Measurements from ENCODE around the gene PSD2.

PSD2 gene

DNA sequence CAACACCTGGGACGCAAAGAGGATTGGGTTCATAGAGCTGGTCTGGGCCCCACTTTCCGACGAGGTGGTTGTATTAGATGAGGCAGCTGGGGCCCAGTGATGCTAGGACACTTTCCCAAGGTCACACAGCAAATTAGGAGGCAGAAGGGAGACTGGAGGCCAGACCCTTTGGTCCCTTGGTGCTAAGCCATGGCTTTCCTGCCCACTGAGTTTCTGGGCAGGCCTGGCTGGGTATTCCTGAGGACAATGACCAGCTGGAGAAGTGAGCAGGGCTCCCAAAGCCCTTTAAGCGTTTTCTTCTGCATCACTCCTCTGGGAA is 66.2 kb downstream of the PSD2 start:
- no peak for DNase-seq

DNA sequence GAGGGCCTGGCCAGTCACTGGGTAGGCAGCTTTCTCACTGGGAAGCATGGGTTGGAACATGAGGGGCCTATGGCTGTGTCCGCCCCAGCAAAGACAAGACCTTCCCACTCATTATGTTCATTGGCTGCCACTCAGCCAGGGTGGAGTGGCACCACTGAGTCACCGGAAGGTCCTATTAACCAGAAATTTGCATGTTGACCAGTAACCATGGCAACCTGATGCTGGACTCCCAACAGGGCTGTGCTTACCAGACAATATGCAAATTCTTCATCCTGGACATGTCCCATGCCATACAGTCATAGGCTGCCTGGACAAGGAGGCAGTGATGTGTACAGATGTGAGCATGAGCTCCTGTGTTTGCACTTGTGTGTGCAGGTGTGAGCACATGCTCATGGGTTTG is 66.7 kb downstream of the PSD2 start:
- no peak for DNase-seq

DNA sequence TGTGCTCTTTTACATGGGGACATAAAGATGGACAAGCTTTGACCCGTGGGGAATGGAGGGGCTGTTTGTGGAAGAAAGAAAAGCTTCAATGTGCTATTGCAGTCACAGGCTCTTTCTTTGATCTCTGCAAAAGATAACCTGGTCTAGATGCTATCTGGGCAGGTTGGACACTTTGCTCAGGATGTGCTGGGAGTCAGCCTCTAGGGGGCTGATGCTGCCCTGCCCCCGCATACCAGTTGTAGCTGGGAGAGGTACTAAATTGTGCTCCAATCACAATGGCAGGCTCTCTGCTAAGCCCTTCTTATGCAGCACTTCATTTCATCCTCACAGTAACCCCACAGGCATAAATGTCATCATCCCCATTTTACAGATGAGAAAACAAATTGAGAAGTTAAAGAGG is 67.2 kb downstream of the PSD2 start:
- no peak for DNase-seq

DNA sequence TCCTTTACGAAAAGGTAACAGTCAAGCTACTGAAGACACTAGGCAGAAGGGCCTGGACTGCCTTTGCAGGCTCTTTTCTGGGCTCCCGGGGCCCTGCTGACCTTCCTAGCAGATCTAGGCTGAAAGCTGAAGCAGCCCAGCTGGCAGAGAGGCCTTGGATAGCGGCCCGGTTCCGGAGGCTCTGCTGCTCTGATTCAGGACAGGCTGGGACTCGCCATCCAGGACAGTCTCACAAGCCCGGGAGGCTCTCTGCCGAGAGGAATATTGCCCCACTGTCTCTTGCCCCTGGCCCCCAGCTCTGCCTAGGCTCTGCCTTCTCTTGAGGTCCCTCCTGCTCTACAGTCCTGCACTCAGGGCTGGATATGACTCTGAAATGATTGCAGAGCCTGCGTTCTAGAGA is 67.8 kb downstream of the PSD2 start:
- DNase-seq, result no peak

DNA sequence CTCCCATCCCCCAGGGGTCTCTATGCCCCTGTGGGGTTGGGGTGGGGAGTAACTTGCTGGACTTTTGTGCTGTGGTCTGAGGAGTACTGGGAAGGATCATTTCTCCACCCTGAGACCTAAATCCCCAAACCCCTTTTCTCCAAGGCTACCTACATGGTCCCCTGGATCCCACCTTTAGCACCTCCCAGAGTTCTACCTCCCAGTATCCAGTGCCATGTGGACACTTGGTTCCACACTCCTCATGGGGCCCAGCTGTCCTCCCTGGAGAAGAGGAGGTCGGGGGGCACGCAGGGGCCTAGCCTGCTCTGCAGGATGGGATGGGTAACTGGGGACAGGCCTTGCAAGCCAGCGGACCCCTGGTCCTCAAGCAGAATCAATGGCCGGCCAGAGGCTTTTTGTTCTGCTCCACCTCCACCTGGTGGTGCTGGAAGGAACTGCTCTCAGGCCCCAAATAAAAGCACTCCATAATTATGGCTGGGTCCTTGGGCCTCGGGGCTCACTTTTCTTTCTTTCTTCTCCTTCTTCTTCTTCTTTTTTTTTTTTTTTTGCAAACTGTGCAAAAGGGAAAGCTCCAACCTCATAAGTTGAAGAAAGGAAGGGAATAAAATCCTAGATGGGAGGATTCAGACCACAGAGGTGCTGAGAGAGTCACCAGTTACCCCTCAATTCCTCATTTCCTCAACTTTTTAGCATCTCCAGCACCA is 68.4 kb downstream of the PSD2 start:
- peak; percentile 81 for DNase-seq

DNA sequence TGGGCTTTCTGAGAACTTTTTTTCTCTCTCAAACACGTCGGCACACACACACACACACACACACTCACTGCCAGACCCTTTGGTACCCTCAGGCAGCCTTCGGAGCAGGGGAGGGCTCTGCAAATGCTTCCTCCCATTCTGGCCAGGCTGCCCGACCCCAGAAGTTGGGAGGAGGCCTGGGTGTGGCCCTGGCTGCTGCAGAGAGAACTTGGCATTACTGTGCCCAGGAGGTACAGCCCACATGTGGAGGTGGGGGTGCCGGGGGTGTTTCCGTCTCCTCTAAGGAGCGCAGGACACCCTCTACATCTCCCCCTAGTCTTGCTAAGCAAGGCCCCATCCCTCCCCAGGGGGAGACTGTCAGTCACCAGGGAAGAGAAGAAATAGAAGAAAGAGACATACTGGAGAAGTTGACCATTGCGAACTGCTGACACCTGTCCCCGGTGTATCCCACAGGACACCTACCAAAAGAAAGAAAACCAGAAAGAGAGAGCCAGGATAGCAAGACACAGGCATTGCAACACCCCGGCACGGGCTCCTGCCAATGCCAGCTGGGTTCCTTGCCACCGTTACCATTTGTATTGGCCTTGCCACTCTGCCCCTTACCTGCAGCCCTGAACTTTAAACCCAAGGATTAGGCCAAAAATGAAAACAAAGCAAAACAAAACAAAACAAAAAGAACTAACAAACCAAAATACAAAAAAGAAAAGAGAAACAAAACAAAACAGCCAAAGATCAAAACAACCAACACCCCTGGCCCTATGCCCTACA is 69.3 kb downstream of the PSD2 start:
- no peak for DNase-seq

DNA sequence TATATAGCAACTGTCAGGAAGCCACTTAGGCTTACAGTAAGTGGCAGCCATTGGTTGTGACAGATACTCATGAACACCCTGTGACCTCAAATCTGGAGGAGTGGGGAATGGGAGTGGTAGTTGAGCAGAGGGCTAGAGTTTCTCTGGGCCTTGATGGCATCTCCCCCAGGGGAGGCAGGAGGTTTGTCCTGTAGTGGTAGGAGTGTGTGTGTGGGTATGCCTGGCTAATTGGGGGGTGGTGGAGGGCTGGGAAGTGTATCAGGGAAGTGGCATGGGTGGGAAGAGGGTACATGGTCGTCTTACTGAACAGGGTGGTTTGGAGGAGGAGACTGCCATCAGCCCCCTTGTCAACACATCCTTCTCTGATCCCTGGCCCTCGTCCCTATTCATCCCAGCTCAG is 71.5 kb downstream of the PSD2 start:
- no peak for DNase-seq

DNA sequence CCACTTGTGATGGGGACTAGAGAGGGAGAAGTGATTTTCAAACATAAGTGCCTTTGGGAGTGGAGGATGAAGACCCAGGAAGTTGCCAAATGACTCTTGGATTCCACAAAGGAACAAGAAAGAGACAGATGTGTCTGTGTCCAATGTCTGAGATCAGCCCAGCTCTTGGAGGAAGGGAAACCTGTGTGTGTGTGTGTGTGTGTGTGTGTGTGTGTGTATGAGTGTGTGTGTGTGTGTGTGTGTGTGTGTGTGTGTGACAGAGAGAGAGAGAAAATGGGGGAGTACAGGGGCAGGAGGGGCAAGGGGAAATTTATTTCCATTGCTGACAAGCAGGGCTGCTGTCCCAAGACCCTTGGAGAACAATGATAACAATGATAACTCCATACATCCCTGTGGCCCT is 72.0 kb downstream of the PSD2 start:
- DNase-seq, result no peak

DNA sequence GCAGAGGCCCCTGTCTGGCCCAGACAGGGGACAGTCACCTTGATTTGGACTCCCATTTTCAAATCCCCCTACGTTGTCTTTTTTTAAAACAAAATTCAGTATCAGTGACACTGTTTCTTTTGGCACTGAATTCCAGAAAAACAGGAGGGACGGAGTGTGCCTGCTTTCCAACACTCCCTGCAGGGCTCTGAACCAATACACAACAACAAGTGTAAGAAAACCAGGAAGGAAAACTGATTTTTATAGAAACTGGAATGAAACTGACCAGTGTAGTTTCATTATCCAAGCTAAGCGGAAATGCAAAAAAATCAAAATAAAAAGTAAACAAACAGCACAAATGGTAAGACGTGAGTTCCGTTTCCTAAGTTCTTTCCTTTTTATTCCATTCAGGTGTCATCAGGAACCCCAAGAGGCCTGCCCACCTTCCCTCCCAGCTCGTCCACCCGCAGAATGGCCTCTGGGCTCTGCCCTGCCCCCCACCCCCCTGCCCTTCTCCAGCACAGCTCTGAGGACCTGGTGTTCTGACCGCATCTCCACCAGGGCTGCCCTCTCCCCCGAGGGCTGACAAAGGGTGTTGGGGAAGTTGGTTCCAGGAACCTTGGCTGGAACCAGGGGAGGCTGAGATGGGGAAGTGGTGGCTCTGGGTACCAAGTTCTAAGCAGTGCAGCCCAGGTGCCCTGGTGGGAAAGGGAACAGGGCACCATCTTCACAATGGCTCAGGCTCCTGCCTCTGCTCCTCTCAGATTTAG is 73.6 kb downstream of the PSD2 start:
- DNase-seq, result no peak

DNA sequence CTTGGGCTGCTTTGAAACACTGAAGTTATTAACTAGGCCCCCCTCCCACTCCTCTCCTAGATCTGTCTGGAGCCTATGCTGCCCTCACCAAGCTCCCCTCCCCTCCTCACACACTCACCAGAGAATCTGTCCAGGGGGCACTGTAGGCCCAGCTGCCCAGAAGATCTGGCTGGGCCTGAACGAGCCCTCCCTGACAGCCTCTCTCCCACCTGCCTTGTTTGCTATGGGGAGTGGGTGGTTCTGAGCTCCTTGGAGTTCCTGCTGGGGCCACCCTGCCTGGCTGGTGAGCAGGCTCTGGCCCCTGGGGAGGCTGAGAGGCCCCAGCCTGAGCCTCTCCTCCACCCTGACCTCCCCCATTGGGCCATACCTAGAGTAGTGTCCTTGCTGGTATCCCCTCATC is 75.1 kb downstream of the PSD2 start:
- no peak for DNase-seq

DNA sequence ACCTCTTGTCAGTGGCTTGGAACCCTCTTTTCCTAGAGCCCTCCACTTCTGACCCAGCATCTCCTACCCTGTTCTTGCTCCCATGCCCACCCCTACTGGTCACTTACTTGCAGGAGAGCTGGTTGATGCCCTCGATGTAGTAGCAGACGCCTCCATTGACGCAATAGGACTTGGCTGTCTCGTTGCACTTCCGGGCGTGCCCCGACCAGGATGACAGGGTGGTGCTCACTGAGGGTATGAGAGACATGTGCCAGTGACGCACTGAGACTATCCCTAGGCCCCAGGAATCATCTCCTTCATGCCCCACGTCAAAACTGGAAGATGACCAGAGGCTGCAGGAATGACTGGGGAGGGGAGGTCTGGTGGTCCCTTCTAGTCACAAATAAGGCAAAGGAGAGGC is 76.0 kb downstream of the PSD2 start:
- DNase-seq, result no peak

DNA sequence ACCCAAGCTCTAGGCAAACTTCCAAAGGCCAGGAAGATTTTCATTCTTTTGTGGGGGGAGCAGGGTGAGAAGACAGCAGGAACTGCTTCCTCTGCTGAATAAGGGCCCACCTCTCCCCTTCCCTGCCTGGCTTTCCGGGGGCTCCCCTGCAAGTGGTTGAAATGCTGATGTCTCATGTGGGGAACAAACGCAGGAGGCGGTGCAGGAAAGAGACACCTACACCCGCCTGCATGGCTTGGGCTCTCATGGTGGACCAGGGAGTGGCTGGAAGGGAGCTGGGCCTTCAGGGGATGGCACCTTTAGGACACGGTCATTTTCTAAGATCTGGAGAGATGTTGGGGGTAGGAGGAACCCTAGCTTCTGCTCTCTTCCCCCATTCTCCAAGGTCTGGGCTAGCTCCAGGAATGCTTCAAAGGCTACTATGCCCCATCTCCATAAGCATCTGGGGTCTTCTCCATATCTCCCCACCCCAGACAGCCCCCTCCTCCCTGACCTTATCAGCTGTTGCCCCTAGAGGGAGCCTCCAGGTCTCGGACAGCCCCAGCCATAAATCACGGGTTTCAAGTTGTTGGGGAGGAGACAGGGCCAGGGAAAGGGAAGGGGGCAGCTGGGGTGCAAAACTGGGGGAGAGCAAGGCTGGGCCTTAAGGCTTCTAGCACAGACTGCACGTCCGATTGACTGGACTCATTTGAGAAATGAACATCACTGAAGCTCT is 76.6 kb downstream of the PSD2 start:
- no peak for DNase-seq

DNA sequence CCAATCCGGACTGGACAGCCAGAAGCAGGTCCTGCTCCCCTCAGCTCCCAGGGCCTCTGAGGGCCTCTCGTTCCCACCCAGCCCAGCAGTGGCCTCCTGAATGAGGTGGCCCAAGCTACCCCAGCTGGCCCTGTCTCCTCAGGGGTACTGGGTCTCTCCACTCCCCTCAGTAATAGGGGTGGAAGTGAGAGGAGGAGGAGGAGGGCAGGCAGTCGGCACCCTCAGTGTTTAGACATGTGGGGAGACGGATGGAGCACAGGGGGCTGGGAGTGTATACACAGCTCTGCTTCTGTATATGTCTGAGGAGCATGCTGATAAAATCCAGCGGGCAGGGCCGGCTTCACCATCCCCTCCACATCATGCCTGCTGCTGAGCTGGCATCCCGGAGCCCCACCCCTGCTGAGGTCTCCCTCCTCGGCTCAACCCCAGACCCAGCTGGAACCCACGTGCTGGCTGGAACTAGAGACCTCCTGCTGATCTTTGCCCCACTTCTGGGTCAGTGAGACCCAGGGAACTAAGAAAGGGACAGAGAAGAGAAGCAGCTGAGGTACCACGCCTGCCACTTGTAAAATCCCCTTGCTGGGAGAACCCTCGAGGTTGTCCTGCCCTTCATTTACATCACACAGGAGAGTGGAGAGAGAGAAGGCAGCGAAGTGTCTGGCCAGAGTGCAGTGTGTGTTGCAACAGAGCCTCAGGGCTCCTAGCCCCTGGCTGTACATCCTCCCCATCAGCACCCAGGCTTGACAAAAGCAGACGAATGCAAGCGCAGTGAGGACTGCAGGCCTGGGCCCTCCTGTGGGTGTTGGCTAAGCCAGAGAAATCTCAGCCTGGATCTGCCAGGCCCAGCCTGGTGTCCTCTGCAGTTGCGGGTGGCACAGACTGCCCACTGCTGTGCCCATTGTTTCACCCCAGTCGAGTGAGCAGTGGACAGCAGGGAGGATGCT is 77.5 kb downstream of the PSD2 start:
- DNase-seq, result no peak

DNA sequence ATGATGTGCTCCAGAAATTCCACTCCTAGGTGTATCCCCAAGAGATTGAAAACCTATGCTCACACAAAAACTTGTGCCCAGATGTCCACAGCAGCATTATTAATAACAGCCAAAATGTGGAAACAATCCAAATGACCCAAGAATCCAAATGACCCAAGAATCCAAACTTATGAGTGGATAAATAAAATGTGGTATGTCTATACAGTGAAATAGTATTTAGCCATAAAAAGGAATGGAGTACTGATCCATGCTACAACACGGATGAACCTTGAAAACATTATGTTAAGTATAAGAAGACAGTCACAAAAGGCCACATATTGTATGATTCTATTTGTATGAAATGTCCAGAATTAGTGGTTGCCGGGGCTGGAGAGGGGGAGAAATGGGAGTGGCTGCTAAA is 80.3 kb downstream of the PSD2 start:
- DNase-seq, result no peak

DNA sequence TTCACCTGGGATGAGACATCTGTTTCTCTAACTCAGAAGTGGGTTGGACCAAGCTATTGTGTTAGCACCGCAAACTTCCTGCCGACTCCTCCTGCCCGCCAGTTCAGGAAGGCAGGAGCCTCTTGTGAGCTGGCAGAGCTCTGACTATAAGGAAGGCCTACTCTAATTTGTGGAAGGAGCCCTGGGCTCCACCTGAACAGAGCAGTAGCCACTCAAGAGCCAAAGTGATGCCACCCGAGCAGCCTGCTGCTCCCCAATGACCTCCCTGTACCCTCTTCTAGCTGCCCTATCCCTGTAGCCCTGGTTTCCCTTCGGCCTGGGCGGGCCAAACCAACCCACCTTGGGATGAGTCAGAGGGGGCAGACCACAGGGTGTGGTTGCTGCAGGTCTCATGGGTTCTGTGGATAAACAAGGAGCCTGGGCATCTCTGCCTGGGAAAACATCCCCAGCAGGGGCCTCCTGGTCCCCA is 81.6 kb downstream of the PSD2 start:
- DNase-seq, result no peak

DNA sequence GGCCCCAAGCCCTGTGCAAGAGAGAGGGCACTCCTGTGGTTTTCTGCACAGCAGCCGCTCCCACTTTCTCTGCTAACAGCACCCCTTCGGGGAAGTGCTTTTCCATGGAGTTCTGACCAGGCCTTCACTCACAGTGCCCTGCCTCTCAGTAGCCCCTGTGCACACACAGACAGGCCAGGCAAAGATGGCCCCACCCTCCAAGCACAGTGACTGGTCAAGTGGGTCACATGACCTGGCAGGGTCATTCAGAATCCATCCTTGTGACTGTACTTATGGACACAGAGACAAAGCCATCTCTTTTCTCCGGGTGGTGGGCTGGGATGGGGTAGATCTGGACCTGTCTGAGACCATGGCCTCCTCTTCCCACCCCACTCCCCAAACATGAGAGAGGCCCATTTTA is 82.5 kb downstream of the PSD2 start:
- DNase-seq, result no peak

DNA sequence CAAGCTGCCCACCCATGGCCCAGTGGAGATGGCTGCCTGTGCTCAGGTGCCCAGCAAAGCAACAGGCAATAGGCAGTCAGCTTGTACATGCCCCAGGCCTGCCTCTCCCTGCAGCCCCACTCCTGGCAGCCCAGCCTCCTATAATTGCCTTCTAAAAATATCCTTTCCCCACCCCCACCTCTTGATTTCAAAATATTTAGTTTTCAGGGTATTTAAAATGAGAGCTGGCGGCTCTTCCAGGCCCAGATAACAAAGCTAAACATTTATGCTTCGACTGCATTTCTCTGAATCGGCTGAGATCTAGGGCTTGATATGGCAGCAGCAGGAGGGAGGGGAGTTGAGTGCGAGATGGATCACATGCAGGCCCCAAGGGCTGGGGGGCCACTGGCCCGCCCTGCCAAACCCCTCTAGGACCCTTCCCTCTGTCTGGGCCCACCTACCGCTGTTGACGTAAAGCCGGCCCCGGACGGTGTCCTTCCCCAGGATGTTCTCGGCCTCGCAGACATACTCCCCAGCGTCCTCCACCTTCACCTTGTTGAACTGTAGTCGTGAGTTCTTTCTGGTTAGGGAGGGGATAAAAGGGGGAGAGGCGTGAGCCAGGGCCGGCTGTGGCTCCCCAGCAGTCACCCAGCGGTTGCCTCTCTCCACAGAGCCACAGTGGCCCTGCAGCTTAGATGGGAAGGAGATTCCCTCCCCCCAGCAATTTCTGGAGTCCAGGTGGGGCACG is 85.0 kb downstream of the PSD2 start:
- no peak for DNase-seq

DNA sequence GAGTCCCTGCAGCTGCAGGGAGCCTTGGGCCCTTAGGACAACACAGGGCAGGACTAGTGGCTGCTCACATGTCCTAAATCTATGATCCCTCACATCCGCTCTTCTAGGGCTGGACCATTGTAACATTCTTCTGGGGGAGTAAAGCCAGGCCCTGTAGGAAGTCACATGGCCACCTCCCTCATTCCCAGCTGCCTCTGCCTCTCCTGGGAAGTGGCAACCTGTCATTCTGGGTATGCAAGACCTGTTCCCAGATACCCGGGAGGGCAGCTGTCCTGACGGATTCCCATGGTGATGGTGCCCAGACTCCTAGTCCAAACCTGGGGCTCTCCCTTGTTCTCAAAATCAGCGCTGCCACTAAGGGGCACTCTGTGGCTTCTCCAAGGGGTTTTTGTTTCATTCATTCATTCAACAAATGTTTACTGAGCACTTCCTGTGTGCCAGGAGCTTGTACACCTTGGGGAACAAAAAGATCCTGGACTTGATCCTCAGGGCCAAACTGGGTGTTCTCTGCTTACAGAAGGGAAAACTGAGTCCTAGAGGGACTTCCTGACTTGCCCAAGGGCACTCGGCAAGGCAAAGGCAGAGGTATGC is 85.6 kb downstream of the PSD2 start:
- DNase-seq, result no peak

DNA sequence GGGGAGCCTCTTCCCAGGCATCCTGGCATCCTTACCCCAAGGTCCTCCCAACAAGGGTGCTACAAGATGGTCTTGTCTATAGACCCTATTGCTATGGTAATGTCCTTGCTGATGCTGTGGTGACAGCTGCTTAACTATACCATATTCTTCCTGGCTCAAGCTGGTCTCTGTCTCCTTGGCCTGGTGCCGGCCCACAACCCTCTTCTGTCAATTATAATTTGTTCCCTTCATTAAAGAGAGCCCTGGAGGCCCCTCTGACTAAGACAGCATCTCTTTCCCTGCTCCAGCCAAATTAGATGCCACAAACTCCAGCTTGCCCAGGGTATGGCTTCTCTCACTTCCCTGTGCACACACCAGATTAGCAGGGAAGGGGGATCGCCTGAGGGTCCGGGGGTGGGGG is 86.7 kb downstream of the PSD2 start:
- no peak for DNase-seq

DNA sequence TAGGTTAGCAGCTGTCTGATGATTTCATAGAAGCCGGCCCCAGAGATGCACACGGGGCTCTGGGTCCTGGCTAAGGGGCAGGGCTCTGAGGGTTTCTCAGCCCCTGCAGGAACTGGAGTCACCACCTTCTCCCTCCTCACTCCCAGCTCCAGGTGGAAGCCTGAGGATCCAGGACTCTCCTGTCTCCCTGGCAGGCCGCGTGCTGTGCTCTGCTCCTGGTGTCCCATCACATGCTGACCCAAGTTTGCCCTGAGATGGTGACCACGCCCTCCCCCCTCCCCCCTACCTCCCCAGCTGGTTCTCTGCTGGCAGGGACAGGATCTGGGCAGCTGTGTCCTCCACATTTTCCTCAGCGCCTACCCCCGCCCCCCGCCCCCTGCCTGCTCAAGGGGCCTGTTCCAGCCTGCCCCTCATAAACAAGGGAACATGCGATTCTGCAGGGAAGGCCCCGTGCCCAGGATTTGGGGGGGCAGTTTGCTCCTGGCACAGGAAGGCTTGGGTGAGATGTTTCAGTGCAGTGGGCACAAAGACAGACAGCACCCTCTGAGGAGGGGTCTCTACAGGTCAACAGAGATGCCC is 87.4 kb downstream of the PSD2 start:
- DNase-seq, result no peak

DNA sequence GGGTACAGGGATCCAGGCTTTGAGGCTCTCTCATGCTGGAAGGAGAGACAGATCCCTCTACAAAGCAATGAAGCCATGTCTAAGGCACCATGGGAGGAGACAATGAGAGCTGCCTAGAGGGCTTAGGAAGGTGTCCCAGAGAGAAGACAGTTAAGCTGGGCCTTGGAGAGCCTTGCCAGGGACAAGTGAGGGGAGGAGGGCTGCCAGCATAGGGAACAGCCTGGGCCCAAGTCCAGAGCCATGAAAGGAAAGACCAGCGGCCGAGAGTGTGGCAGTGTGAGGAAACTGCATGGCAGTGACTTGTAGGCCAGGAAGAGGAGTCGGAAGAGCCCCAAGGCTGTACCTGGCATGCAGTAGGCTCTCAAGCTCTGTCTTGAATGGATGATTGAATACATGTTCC is 88.5 kb downstream of the PSD2 start:
- DNase-seq, result no peak
